Left colon (tissue), 2 donors: ENCODE data around the gene PTBP1. TPM values are rescaled to one million over a fixed set of nuclear protein-coding genes. Genes with fewer than 3 reads are reported as not detected.

Source experiments
- ATAC-seq: fragments of 200-7000 bp; cut with Tn5 transposase; one replicate; pipeline ENCODE4 v1.9.1; 2020; ENCODE audit warnings: mild to moderate bottlenecking, moderate library complexity
- DNase-seq, 2 donors: peaks; one replicate each; pipeline ENCODE4 v3.0.0-alpha.2; 2020
- intact Hi-C, 2 donors: fragments of 100-400 bp; cut with DNase I in 1 of 2; cut with micrococcal nuclease in 1 of 2; formaldehyde crosslinking; loops; one replicate each; pipeline versions ENCODE4 v1.11.2 to v1.14.0; 2022; cut with DNase I, micrococcal nuclease
- long read RNA-seq: library from polyadenylated mRNA; unstranded; transcript quantifications from one replicate; pipeline ENCODE4 v2.0.0, GENCODE V29; 2021
- total RNA-seq, 2 donors: library from RNA; stranded (reverse); fragmentation: NEBNext Ultra II Directional; extraction: Animal tissue kit (Norgen Biotek cat#: 25700); gene quantifications; one replicate each; pipeline ENCODE4 v1.2.1, GENCODE V29; 2021
- donor health status: DM: no; HTN: no; CAD: no.
- donor health status: DM: yes; HTN: yes; CAD: no.

Gene PTBP1
- 100 to 1,000 TPM; 253 to 306 TPM for total RNA-seq
- long read RNA-seq, transcript PTBP1-201 (14 exons, 3,155 nt), result minor isoform, 5 of 171 reads
- long read RNA-seq, transcript PTBP1-206 (4 exons, 1,217 nt), result minor isoform, 5 of 171 reads
- long read RNA-seq, transcript PTBP1-203 (15 exons, 3,598 nt), result major isoform, 6 of 171 reads
- long read RNA-seq, partial matches to known transcripts, result 111 of 171 reads
- long read RNA-seq, other reads (novel, unspliced or antisense), result 43 of 171 reads

- DNase-seq, result peak; percentile 99 to 100
- ATAC-seq, result peak; percentile 76
- intact Hi-C loops, result no loop called here
These were observed at the start of gene PTBP1 for GRCh38 chr19:796692-797527. PTBP1 (plus strand) TSS chr19:797452; CDS start chr19:797498, 46 bp downstream.

- peak; percentile 85 to 87 for DNase-seq
- ATAC-seq, result peak; percentile 28
- intact Hi-C loops, result no loop called here
These were observed 49.0 kb upstream of the PTBP1 start for GRCh38 chr19:748274-748598.

GRCh38 chr19:749811-750210, 47.4 kb upstream of the PTBP1 start:
- peak in 1 of 2 donors; percentile 16 for DNase-seq
- no peak for ATAC-seq
- intact Hi-C loops, result no loop called here

GRCh38 chr19:750640-751423, 46.4 kb upstream of the PTBP1 start, which contains the start of gene MISP:
MISP (plus strand) TSS chr19:751112; CDS start chr19:756947, 5,835 bp downstream.
- intact Hi-C loops, result no loop called here
- ATAC-seq (peak; percentile 62), DNase-seq (peak; percentile 93 to 95)

GRCh38 chr19:751501-752341, 45.5 kb upstream of the PTBP1 start:
- ATAC-seq (peak; percentile 55), DNase-seq (peak; percentile 82 to 93)
- intact Hi-C loops, result no loop called here

- DNase-seq (peak; percentile 87 to 96), ATAC-seq (peak; percentile 52)
- intact Hi-C loops, result no loop called here
These were observed 44.4 kb upstream of the PTBP1 start for GRCh38 chr19:752652-753517.

GRCh38 chr19:754530-754929, 42.7 kb upstream of the PTBP1 start:
- ATAC-seq (no peak), DNase-seq (peak in 1 of 2 donors; percentile 52)
- intact Hi-C loops, result no loop called here

- peak; percentile 82 to 93 for DNase-seq
- intact Hi-C loops, result no loop called here
- peak; percentile 41 for ATAC-seq
These were observed 42.2 kb upstream of the PTBP1 start for GRCh38 chr19:755063-755462.

GRCh38 chr19:756236-756635, 41.0 kb upstream of the PTBP1 start:
- intact Hi-C loops, result no loop called here
- ATAC-seq (no peak), DNase-seq (no peak)

GRCh38 chr19:756821-757688, 40.2 kb upstream of the PTBP1 start:
- intact Hi-C loops, result no loop called here
- DNase-seq, result no peak
- no peak for ATAC-seq

- intact Hi-C loops, result no loop called here
- DNase-seq, result no peak
- no peak for ATAC-seq
These were observed 39.2 kb upstream of the PTBP1 start for GRCh38 chr19:757811-758668.

GRCh38 chr19:763181-763580, 34.1 kb upstream of the PTBP1 start:
- intact Hi-C loops, result loop anchor here in 1 of 2 donors (10.0 kb wide), 1 partner anchor 222 kb away; the partner anchor contains the start of gene WDR18
- no peak for ATAC-seq
- DNase-seq, result no peak

GRCh38 chr19:763869-764268, 33.4 kb upstream of the PTBP1 start:
- intact Hi-C loops, result loop anchor here in 1 of 2 donors (10.0 kb wide), 1 partner anchor 221 kb away; the partner anchor contains the start of gene WDR18
- ATAC-seq, result peak; percentile 2
- DNase-seq, result no peak

- peak; percentile 7 for ATAC-seq
- no peak for DNase-seq
- intact Hi-C loops, result loop anchor here in 1 of 2 donors (10.0 kb wide), 1 partner anchor 220 kb away; the partner anchor contains the start of gene WDR18
These were observed 33.0 kb upstream of the PTBP1 start for GRCh38 chr19:764301-764700.

- intact Hi-C loops, result loop anchor here in 1 of 2 donors (10.0 kb wide), 1 partner anchor 220 kb away; the partner anchor contains the start of gene WDR18
- ATAC-seq (peak; percentile 46), DNase-seq (peak in 1 of 2 donors; percentile 20)
These were observed 32.0 kb upstream of the PTBP1 start for GRCh38 chr19:765179-765738.
